Glutamatergic neuron (in vitro differentiated cells): Measurements from ENCODE around the gene SLC23A2. TPM values are rescaled to one million over a fixed set of nuclear protein-coding genes. Genes with fewer than 3 reads are reported as not detected.
"Not testable (repeated sequence)": the region's sequence is repeated elsewhere in the genome, so short reads cannot be mapped to it uniquely, and the experiment has no call there.

Experiments used
- DNase-seq: peaks from one replicate; pipeline ENCODE4 v3.0.0; 2022
- H3K27ac Mint-ChIP-seq: one replicate; pipeline ENCODE4 v1.8.0; 2020; ENCODE audit warnings: mild to moderate bottlenecking, mixed read lengths, inconsistent platforms; ENCODE audit not compliant: unreplicated experiment
- H3K27me3 Mint-ChIP-seq: one replicate; pipeline ENCODE4 v1.8.0; 2020; ENCODE audit warnings: mild to moderate bottlenecking, moderate library complexity, mixed read lengths, inconsistent platforms; ENCODE audit not compliant: unreplicated experiment
- H3K36me3 Mint-ChIP-seq: one replicate; pipeline ENCODE4 v1.8.0; 2020; ENCODE audit warnings: mild to moderate bottlenecking, mixed read lengths, inconsistent platforms; ENCODE audit not compliant: unreplicated experiment
- H3K4me1 Mint-ChIP-seq: one replicate; pipeline ENCODE4 v1.8.0; 2020; ENCODE audit warnings: mild to moderate bottlenecking, low read depth, mixed read lengths, inconsistent platforms; ENCODE audit not compliant: unreplicated experiment
- H3K4me3 Mint-ChIP-seq: one replicate; pipeline ENCODE4 v1.8.0; 2020; ENCODE audit warnings: mild to moderate bottlenecking, mixed read lengths, inconsistent platforms; ENCODE audit not compliant: unreplicated experiment
- H3K9me3 Mint-ChIP-seq: one replicate; pipeline ENCODE4 v1.8.0; 2020; ENCODE audit warnings: mild to moderate bottlenecking, moderate library complexity, mixed read lengths, inconsistent platforms; ENCODE audit not compliant: unreplicated experiment
- CTCF ChIP-seq: fragments of 200-600 bp; sonication (generic); IDR thresholded peaks from one replicate; pipeline ENCODE4 v1.5.0; 2021; ENCODE audit not compliant: partially characterized antibody, unreplicated experiment
- total RNA-seq: library from RNA; stranded (reverse); fragmentation: NEBNext Ultra II Directional; extraction: Animal tissue kit (Norgen Biotek cat#: 25700); gene quantifications from one replicate; pipeline ENCODE4 v1.2.1, GENCODE V29; 2021; ENCODE audit not compliant: unreplicated experiment

SLC23A2 gene
- total RNA-seq, 1 donor from 2014 or later: 20.4 TPM

GRCh38 chr20:4925842-4926530 lies 75.3 kb downstream of the SLC23A2 start:
- H3K4me3 Mint-ChIP-seq: no peak overlapping the region
- TF ChIP-seq CTCF: no peak
- H3K36me3 Mint-ChIP-seq: no peaks in the 10 kb centered on the region
- DNase-seq: no peak
- H3K9me3 Mint-ChIP-seq: no peaks in the 10 kb centered on the region
- H3K27ac Mint-ChIP-seq: no peak overlapping the region
- H3K27me3 Mint-ChIP-seq: peaks cover 2% of the 10 kb centered on the region
- peaks cover 11% of the 10 kb centered on the region for H3K4me1 Mint-ChIP-seq

GRCh38 chr20:4924446-4924845 lies 76.9 kb downstream of the SLC23A2 start:
- no peak for DNase-seq
- Mint-ChIP-seq H3K4me1 (peaks cover 14% of the 10 kb centered on the region), H3K9me3 (no peaks in the 10 kb centered on the region), H3K27me3 (peaks cover 2% of the 10 kb centered on the region), H3K4me3 (no peak overlapping the region), H3K36me3 (no peaks in the 10 kb centered on the region), H3K27ac (no peak overlapping the region)
- TF ChIP-seq CTCF: no peak

GRCh38 chr20:4924032-4924431 lies 77.3 kb downstream of the SLC23A2 start:
- Mint-ChIP-seq H3K36me3 (no peaks in the 10 kb centered on the region), H3K9me3 (no peaks in the 10 kb centered on the region), H3K4me1 (peaks cover 16% of the 10 kb centered on the region), H3K4me3 (no peak overlapping the region), H3K27me3 (peaks cover 2% of the 10 kb centered on the region), H3K27ac (no peak overlapping the region)
- no peak for TF ChIP-seq CTCF
- no peak for DNase-seq

- Mint-ChIP-seq H3K4me3 (no peak overlapping the region), H3K9me3 (no peaks in the 10 kb centered on the region), H3K36me3 (no peaks in the 10 kb centered on the region), H3K27ac (no peak overlapping the region), H3K27me3 (peaks cover 2% of the 10 kb centered on the region), H3K4me1 (peaks cover 22% of the 10 kb centered on the region)
- TF ChIP-seq CTCF: no peak
- no peak for DNase-seq
Observed at GRCh38 chr20:4922186-4922585, 79.1 kb downstream of the SLC23A2 start.

- not testable (repeated sequence) for H3K36me3 Mint-ChIP-seq, H3K27me3 Mint-ChIP-seq, H3K27ac Mint-ChIP-seq, H3K9me3 Mint-ChIP-seq, H3K4me3 Mint-ChIP-seq, DNase-seq
- peaks cover 22% of the 10 kb centered on the region for H3K4me1 Mint-ChIP-seq
Observed at GRCh38 chr20:4921271-4921670, 80.0 kb downstream of the SLC23A2 start.
